Body of pancreas (tissue), 4 donors: ENCODE measurements around the gene MAD2L2.

Experiments
- POLR2A ChIP-seq, 3 donors: fragments of 450-650 bp; IDR thresholded peaks; one replicate each; pipeline ENCODE4 v1.6.1; 2016; ENCODE audit warnings: antibody characterized with exemption in 3 of 3, mild to moderate bottlenecking in 2 of 3
- TF ChIP-seq, protein P1 (sequence below), 7 experiments: fragments of 450-650 bp in 4 of 7; fragments of 200-600 bp in 3 of 7; sonication (generic) in 3 of 7; IDR thresholded peaks; one replicate each; pipeline ENCODE4 v1.5.1; 2016 to 2019; ENCODE audit warnings: antibody characterized with exemption in 7 of 7

- no peak for TF ChIP-seq POLR2A (IDR thresholded peaks at IDR 0.05)
- TF ChIP-seq, protein P1, sequence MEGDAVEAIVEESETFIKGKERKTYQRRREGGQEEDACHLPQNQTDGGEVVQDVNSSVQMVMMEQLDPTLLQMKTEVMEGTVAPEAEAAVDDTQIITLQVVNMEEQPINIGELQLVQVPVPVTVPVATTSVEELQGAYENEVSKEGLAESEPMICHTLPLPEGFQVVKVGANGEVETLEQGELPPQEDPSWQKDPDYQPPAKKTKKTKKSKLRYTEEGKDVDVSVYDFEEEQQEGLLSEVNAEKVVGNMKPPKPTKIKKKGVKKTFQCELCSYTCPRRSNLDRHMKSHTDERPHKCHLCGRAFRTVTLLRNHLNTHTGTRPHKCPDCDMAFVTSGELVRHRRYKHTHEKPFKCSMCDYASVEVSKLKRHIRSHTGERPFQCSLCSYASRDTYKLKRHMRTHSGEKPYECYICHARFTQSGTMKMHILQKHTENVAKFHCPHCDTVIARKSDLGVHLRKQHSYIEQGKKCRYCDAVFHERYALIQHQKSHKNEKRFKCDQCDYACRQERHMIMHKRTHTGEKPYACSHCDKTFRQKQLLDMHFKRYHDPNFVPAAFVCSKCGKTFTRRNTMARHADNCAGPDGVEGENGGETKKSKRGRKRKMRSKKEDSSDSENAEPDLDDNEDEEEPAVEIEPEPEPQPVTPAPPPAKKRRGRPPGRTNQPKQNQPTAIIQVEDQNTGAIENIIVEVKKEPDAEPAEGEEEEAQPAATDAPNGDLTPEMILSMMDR (IDR thresholded peaks at IDR 0.05) = no peak
Measured at GRCh38 chr1:11693024-11693590, 12.2 kb upstream of the MAD2L2 start.
